PC-9 (cell line): ENCODE data around the gene SURF4. TPM values are rescaled to one million over a fixed set of nuclear protein-coding genes. Genes with fewer than 3 reads are reported as not detected.
"Not testable (repeated sequence)": the region's sequence is repeated elsewhere in the genome, so short reads cannot be mapped to it uniquely, and the experiment has no call there.

Source experiments
- BruUV-seq: library from RNA; stranded (reverse); fragments of 400-500 nt; replicated peaks from 2 replicates; lab custom pipeline; 2021; lab: Mats Ljungman, UMichigan
- CTCF ChIA-PET: fragments of 300-600 bp; sonication (Branson Sonifier 250); formaldehyde crosslinking; loops from one replicate; lab custom pipeline; 2022; ENCODE audit warnings: antibody characterized with exemption; lab: Charles Lee
- POLR2A ChIA-PET: fragments of 300-600 bp; sonication (Branson Sonifier 250); formaldehyde crosslinking; loops from one replicate; lab custom pipeline; 2022; ENCODE audit warnings: antibody characterized with exemption; ENCODE audit not compliant: unreplicated experiment; lab: Charles Lee
- DNase-seq, 2 experiments: peaks; one replicate each; pipeline versions ENCODE4 v3.0.0 to v3.0.0-alpha.2; 2015 to 2022; ENCODE audit warnings: mixed read lengths in 1 of 2
- H2AFZ ChIP-seq: fragments of 200-600 bp; sonication (generic); 2 replicates; pipeline ENCODE4 v1.8.1; 2017; ENCODE audit warnings: antibody characterized with exemption
- H3F3A ChIP-seq: fragments of 200-600 bp; sonication (generic); 2 replicates; pipeline ENCODE4 v1.8.1; 2017; ENCODE audit warnings: antibody characterized with exemption, mild to moderate bottlenecking, low read depth; ENCODE audit not compliant: insufficient read depth
- H3K27ac ChIP-seq: fragments of 200-600 bp; sonication (generic); 2 replicates; pipeline ENCODE4 v1.6.1; 2016; ENCODE audit warnings: mixed run types
- H3K27me3 ChIP-seq: fragments of 200-600 bp; sonication (generic); 2 replicates; pipeline ENCODE4 v1.6.1; 2016; ENCODE audit warnings: low read depth, mixed run types; ENCODE audit not compliant: insufficient read depth
- H3K36me3 ChIP-seq: fragments of 200-600 bp; sonication (generic); 2 replicates; pipeline ENCODE4 v1.6.1; 2016; ENCODE audit warnings: low read depth, mixed run types
- H3K4me1 ChIP-seq: fragments of 200-600 bp; sonication (generic); replicated peaks from 2 replicates; pipeline ENCODE4 v1.6.1; 2016; ENCODE audit warnings: mixed run types; ENCODE audit not compliant: insufficient read depth
- H3K4me2 ChIP-seq: fragments of 200-600 bp; sonication (generic); 2 replicates; pipeline ENCODE4 v1.6.1; 2017; ENCODE audit warnings: mixed run types
- H3K4me3 ChIP-seq: fragments of 200-600 bp; sonication (generic); 2 replicates; pipeline ENCODE4 v1.6.1; 2016; ENCODE audit warnings: mixed run types
- H3K79me2 ChIP-seq: fragments of 200-600 bp; sonication (generic); 2 replicates; pipeline ENCODE4 v1.6.1; 2017; ENCODE audit warnings: low read depth, mixed run types
- H3K9me2 ChIP-seq: fragments of 200-600 bp; sonication (generic); 2 replicates; pipeline ENCODE4 v1.8.1; 2017; ENCODE audit warnings: mild to moderate bottlenecking; ENCODE audit not compliant: insufficient read depth
- H3K9me3 ChIP-seq: fragments of 200-600 bp; sonication (generic); 2 replicates; pipeline ENCODE4 v1.8.1; 2016; ENCODE audit warnings: low read depth; ENCODE audit not compliant: insufficient read depth
- H4K20me1 ChIP-seq: fragments of 200-600 bp; sonication (generic); 2 replicates; pipeline ENCODE4 v1.8.1; 2017; ENCODE audit not compliant: insufficient read depth
- CTCF ChIP-seq: fragments of 200-600 bp; sonication (generic); conservative IDR thresholded peaks from 2 replicates; pipeline ENCODE4 v1.6.1; 2017; ENCODE audit warnings: mixed run types, antibody characterized with exemption, mild to moderate bottlenecking, moderate library complexity
- EZH2 ChIP-seq: fragments of 200-600 bp; sonication (generic); IDR thresholded peaks from 2 replicates; pipeline ENCODE4 v1.8.0; 2017; ENCODE audit warnings: antibody characterized with exemption, low read depth
- intact Hi-C: fragments of 100-400 bp; cut with micrococcal nuclease; formaldehyde crosslinking; loops from one replicate; pipeline ENCODE4 v1.10.0; 2022; ENCODE audit not compliant: unreplicated experiment
- total RNA-seq: library from RNA; stranded (reverse); gene quantifications from 2 replicates; pipeline ENCODE4 v1.2.3, GENCODE V29; 2021

SURF4 gene
- total RNA-seq, 1 experiment from 2014 or later: 199 TPM

- Histone ChIP-seq H4K20me1 (no peaks in the 10 kb centered on the region), H3K4me1 (no peaks in the 10 kb centered on the region), H2AFZ (no peak overlapping the region), H3K4me3 (no peak overlapping the region), H3K79me2 (no peaks in the 10 kb centered on the region), H3K27ac (no peak overlapping the region), H3K4me2 (no peak overlapping the region), H3K9me3 (no peaks in the 10 kb centered on the region), H3K27me3 (peaks cover 56% of the 10 kb centered on the region), H3K9me2 (no peaks in the 10 kb centered on the region), H3F3A (no peaks in the 10 kb centered on the region), H3K36me3 (no peaks in the 10 kb centered on the region)
- intact Hi-C loops: no loop called here
- TF ChIP-seq EZH2: no peak
- TF ChIP-seq CTCF: no peak
- BruUV-seq: no TSS peak
- ChIA-PET CTCF (no interaction called here), POLR2A (no interaction called here)
- DNase-seq: no peak
Observed at GRCh38 chr9:133393399-133393798, 17.5 kb upstream of the SURF4 start.

GRCh38 chr9:133392308-133392707 is 16.4 kb upstream of the SURF4 start:
- H4K20me1 ChIP-seq, H3K9me3 ChIP-seq, H3K4me2 ChIP-seq, BruUV-seq, H3K36me3 ChIP-seq, H3K79me2 ChIP-seq, CTCF ChIA-PET, H3K27ac ChIP-seq, POLR2A ChIA-PET, H3K4me1 ChIP-seq, H3K4me3 ChIP-seq, H3K9me2 ChIP-seq, H3F3A ChIP-seq, DNase-seq, H2AFZ ChIP-seq, intact Hi-C loops: not testable (repeated sequence)
- H3K27me3 ChIP-seq: peaks cover 46% of the 10 kb centered on the region

- H3K4me2 ChIP-seq: 0 out of 2 replicates have a peak overlapping the region, but pooled peaks have one; percentile 23
- DNase-seq, H3K27ac ChIP-seq, BruUV-seq, POLR2A ChIA-PET, H3K79me2 ChIP-seq, H3K9me3 ChIP-seq, CTCF ChIA-PET, H3K4me3 ChIP-seq, H3K9me2 ChIP-seq, H3K36me3 ChIP-seq, H2AFZ ChIP-seq, H4K20me1 ChIP-seq, H3K4me1 ChIP-seq, intact Hi-C loops, H3F3A ChIP-seq: not testable (repeated sequence)
- H3K27me3 ChIP-seq: peaks cover 40% of the 10 kb centered on the region
Observed at GRCh38 chr9:133391449-133391848, 15.6 kb upstream of the SURF4 start.

- ChIA-PET CTCF (no interaction called here), POLR2A (no interaction called here)
- H2AFZ ChIP-seq: no peak overlapping the region
- H3K79me2 ChIP-seq: no peaks in the 10 kb centered on the region
- no peaks in the 10 kb centered on the region for H3K4me1 ChIP-seq
- BruUV-seq: no TSS peak
- no peaks in the 10 kb centered on the region for H4K20me1 ChIP-seq
- no peak overlapping the region for H3K4me3 ChIP-seq
- no peaks in the 10 kb centered on the region for H3K9me2 ChIP-seq
- no peaks in the 10 kb centered on the region for H3K9me3 ChIP-seq
- no peak overlapping the region for H3K4me2 ChIP-seq
- no peak overlapping the region for H3K27ac ChIP-seq
- H3F3A ChIP-seq: no peaks in the 10 kb centered on the region
- peaks cover 36% of the 10 kb centered on the region for H3K27me3 ChIP-seq
- H3K36me3 ChIP-seq: no peaks in the 10 kb centered on the region
- intact Hi-C loops: no loop called here
- TF ChIP-seq CTCF (no peak), EZH2 (no peak)
- DNase-seq: no peak
Observed at GRCh38 chr9:133390713-133391112, 14.9 kb upstream of the SURF4 start.
